22Rv1 (cell line): Measurements from ENCODE around the gene LLGL1.

ENCODE experiments used
- ZFX ChIP-seq: fragments of 450-650 bp; IDR thresholded peaks from 2 replicates; pipeline ENCODE4 v1.6.1; 2017; ENCODE audit warnings: antibody characterized with exemption, borderline replicate concordance
- TF ChIP-seq, protein P1 (sequence below): fragments of 450-650 bp; IDR thresholded peaks from 2 replicates; pipeline ENCODE4 v1.5.1; 2017; ENCODE audit warnings: mild to moderate bottlenecking

DNA sequence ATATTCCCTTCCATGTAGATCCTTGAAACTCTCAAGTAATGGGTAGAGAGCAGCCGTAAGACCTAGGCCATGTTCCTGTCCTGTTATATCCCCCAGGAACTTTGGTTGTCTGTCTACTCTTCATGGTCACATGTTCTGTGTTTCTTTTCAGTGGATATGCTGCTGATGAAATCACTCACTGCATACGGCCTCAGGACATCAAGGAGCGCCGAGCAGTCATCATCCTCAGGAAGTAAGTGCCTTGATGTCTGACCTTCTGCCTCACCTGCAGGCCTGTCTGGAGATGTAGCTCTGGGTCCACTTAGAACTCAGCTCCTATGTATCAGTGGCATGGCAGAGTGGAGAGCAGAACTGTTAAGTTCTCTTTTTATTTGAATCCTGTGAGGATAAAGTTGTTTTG, 30.6 kb upstream of the LLGL1 start:
- TF ChIP-seq, protein P1, sequence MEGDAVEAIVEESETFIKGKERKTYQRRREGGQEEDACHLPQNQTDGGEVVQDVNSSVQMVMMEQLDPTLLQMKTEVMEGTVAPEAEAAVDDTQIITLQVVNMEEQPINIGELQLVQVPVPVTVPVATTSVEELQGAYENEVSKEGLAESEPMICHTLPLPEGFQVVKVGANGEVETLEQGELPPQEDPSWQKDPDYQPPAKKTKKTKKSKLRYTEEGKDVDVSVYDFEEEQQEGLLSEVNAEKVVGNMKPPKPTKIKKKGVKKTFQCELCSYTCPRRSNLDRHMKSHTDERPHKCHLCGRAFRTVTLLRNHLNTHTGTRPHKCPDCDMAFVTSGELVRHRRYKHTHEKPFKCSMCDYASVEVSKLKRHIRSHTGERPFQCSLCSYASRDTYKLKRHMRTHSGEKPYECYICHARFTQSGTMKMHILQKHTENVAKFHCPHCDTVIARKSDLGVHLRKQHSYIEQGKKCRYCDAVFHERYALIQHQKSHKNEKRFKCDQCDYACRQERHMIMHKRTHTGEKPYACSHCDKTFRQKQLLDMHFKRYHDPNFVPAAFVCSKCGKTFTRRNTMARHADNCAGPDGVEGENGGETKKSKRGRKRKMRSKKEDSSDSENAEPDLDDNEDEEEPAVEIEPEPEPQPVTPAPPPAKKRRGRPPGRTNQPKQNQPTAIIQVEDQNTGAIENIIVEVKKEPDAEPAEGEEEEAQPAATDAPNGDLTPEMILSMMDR: no peak
- TF ChIP-seq ZFX: no peak
